GM18507 (cell line): ENCODE results near the gene MRPL23.

ENCODE experiments used
- DNase-seq: peaks from one replicate; pipeline ENCODE4 v3.0.0; 2011; ENCODE audit warnings: low read depth; ENCODE audit not compliant: insufficient read length; ENCODE audit errors: extremely low spot score
- FAIRE-seq: peaks from 2 replicates; lab custom pipeline; 2011; peaks lifted over from hg19 to GRCh38; lab: Jason Lieb, UNC

Gene MRPL23

DNA sequence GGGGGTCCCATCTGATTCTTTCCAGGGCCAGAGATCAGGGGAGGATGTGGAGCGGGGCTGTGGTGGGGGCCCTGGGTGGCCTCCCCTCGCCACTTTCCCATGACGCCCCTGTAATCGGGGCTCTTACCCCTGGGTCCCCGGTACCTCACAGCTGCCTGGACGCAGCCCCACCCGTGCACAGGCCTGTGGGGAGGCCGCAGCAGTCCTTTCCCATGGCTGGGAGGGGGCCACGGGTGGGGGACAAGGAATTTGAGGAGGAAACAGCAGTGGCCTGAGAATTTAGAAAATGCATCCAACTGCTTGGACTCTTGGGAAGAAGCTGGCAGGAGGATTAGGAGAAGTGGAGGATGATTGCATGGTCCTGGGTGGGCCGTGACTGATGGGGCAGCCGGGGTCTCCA, 32.5 kb downstream of the MRPL23 start:
- DNase-seq (no peak), FAIRE-seq (no peak)

DNA sequence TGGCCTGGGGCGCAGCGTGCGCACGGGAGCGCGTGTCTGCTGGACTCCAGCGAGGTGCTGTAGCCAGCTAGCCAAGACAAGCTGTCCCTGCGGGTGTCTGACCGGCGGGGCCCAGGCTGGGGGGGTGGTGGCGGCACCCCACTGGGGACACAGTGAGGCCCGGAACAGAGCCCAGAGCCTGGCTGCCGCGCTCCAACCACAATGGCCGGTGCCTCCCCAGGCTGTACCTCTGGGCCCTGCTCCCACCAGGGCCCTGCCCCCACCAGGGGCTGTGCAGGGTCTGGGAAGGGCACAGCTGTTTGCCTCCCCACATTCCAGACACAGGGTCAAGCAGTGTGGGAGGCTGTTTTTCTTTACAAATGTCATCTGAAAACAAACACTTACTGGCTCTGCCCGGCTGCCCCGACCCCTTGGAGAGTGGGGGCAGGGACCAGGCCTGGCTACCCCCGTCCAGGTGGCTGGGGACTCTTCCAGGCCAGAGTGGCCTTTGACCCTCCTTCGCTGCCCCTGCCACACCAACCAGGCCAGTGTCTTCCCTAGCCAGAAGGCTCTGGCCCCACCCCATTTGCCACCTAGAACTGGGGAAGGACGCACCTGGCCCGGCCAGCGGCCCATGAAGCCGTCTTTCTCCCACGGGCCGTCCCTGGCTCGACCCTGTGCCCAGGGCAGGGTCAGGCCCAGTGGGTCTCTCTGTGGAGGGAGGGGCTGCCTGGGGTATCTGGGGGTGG, 35.9 kb downstream of the MRPL23 start:
- DNase-seq: no peak
- FAIRE-seq: no peak

DNA sequence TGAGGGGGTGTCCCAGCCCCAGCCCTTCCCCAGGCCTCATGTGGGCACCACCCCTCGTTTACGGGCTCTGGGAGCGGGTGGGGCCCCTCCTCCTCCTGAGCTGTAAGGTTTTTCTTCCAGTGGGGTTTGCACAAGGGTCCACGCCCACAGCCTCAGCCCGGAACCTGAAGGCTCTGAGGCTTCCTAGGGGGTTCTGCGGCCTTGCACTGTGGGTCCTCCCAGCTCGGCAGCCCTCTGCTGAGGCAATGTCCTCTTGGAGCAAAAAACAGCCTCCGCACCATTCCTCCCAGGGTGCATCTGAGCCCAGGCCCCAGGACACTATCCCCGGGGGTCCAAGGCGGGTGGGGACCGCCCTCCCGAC, 36.4 kb downstream of the MRPL23 start:
- no peak for DNase-seq

DNA sequence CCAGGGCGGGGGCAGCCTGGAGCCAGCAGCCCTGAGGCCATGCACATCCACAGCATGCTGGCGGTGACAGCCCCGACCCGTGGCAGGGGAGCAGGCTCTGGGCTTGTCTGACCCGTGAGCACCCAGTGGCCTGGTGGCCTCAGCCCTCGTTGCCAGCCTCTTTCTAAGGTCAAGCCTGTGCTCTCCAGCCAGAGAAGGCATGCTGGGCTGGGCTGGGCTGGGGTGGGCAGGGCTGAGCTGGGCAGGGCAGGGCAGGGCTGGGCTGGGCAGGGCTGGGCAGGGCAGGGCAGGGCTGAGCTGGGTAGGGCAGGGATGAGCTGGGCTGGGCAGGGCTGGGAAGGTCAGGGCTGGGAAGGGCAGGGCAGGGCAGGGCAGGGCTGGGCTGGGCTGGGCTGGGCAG, 39.9 kb downstream of the MRPL23 start:
- FAIRE-seq (no peak), DNase-seq (no peak)

More for the DNA sequence above, 36.4 kb downstream of the MRPL23 start:
- no peak for FAIRE-seq

DNA sequence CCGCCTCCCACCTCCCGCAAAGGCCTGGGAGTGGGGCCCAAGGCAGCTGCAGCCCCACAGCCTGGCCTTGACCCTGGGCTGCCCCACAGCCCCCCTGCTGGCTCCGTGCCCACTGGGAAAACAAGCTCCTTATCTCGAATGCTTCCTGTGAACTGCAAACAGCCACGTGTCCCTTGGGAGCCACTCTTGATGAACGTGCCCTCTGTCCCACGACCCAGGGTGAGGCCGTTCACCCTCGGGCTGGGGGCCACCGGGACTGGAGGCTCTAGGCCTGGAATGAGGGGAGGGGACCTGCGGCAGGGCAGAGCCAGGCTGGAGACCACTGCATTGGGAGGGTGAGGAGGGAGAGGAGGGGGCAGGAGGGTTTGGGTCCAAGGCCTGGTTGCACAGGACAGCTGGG, 41.0 kb downstream of the MRPL23 start:
- FAIRE-seq (no peak), DNase-seq (no peak)

DNA sequence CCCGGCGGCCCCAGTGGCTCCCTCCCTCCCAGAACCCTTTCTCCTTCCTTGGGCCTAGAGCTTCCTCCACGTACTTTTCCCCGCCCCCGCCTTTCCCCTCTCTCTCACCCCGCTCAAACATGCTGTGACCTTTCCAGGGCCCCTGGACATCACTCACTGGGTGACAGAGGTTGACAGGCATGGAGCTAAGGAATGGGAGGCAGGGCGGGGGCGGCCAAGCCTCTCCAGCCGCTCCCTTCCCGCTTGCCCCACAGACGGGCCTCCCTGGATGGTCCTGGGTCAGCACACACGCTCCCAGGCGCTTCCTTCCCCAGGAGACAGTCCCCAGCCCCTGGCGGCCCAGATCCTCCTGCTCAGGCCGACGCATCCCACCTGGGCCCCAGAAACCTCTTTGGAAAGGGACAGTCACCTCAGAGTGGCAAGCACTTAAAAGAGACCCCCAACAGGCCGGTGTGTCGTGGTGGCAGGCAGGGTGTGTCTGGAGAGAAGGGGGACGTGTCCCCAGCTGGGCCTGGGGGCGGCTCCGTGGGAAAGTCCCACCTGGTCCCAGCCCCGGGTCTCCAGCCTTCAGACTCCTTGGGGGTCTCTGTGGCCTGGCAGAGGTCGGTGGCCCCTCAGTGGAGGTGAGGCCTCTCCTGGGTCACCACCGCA, 41.7 kb downstream of the MRPL23 start:
- DNase-seq (no peak), FAIRE-seq (no peak)

DNA sequence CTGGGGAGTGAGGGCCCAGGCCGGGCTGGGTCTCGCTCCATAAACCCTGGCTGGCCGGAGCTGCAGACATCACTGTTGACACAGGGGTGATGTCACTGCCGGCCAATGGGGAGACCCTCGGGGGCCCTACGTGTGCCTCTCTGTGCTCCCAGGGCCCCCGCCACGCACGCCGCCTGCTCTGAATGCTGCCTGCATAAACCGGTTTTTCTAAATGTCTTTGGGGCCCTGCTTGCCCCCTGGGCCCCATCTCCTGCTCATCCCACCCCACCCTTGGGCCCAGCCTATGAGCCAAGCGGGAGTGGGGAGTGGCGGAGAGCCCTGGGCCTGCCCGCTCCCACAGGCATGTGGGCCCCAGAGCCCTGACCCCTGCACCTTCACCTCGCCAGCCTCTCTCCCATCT, 42.8 kb downstream of the MRPL23 start:
- FAIRE-seq: no peak
- no peak for DNase-seq

DNA sequence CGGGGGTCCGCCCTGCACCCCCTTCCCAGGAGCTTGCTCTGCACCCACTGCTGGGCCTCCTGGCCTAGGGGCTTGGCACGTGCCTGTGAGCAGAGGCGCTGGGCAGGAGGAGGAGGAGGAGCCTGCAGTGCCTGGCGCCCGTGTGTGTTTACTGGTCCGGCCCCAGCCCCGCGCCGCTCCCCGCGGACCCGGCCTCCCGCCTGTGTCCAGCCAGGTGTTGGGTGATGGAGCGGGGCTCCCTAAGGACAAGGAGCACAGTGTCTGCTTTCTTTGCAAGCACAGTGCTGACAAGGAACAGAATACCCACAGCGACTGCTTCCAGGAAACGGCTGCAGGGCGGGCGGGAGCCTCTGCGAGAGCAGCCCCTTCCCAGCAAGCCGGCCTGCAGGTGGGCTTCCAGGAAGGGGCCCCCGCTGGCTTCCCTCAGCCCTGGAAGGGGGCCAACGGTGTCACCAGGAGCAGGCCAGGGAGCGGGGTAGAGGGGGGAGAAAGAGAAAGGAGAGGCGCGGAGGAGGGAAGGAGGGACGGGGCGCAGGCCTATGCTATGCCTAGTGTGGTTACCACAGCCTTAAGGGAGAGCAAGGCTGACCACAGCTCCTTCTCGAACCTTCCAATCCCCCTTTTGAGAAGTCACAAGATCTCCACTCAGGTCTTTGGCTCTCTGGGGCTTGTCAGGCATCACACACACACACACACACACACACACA, 43.9 kb downstream of the MRPL23 start:
- DNase-seq (no peak), FAIRE-seq (no peak)

DNA sequence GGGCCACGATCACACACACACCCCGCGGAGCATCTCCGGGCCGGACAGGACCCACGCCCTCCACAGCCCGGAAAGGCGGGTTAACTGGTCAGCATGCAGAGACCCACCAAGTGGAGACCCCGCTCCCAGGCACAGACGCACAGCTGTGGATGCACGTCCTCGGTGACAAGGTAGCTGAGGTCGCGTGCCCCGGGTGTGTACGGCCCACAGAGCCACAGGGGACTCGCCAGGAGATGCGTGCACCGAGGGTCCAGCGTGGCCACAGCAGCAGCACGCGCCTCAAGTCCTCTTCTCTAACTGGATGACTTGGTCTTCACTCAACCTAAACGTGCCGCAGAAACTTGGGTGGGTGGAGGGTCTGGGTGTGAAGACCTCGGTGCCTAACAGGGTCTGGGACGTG, 45.0 kb downstream of the MRPL23 start:
- FAIRE-seq: no peak
- DNase-seq: no peak

DNA sequence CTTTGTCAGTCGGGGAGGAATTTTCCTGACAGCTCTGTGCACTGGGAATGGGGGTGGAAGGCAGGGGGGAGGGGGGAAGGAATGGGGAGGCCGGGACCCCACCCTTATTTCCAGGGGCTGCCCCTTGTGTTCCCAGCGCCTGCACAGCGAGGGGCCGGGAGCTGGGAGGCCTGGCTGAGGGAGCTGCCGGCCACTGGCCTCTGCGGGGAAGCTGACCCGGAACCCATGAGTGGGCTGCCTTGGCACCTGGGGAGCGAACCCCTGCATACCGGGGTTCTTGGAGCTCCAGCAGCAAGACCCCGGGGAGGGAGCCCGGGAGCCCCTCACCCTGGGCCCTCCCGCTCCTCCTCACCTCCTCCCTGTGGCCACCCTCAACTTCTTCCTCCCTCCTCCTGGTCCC, 47.0 kb downstream of the MRPL23 start:
- DNase-seq (no peak), FAIRE-seq (no peak)

DNA sequence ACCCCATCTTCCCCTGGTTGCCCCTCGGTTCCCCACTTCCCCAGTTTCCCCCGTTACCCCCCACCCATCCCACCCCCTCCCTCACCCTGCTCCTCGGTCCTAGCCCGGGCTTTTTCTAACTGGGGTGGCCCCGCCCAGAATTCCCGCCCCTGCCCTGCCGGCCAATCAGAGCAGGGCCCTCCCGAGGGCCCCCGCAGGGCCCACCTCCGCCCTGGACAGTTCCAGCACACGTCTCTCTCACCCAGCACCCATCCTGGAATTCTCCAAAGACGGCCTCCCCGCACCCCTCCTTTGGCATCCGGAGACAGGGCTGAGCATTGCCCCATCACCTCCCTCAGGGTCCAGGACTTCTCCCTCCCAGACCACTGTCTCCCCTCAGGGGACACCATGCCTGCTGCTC, 50.6 kb downstream of the MRPL23 start, which contains the start of gene H19:
Gene H19, minus strand, starts transcription at position 88 of the 400 bp plus-strand sequence.
- DNase-seq (no peak), FAIRE-seq (no peak)

DNA sequence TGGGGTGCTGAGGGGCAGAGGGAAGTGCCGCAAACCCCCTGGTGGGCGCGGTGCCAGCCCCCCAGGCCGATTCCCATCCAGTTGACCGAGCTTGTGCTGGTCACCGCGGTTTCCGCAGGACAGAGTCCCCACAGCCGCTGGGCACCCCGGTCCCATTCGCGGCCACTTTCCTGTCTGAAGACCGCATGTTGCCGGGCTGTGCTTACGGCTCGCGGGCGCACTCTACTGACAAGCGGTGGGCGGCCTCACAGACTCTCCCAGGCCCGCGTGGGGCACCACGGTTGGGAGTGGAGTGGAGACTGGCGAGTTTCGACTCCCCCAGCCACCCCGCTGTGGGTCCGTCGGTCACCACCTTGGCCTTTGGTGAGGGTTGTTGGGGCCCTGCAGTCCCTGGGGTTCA, 51.2 kb downstream of the MRPL23 start:
- FAIRE-seq (no peak), DNase-seq (no peak)

DNA sequence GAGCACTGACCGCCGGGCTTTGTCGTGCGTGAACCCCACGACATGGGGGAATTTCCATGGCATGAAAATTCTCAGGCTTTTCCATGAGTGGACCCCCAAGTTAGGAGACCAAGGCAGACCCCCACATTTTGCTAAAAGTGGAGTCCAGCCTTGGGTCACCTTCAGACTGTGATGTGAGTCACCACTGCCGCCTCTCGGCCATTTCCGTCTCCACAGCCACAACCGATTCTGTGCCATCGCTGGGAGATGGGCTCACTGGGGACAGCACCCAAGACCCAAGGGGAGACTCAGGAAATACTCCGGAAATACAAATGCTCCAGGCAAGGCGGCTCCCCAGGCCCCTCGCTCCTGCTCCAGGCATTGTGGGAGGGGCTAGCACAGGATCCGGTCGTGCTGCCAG, 51.7 kb downstream of the MRPL23 start:
- DNase-seq (no peak), FAIRE-seq (no peak)

DNA sequence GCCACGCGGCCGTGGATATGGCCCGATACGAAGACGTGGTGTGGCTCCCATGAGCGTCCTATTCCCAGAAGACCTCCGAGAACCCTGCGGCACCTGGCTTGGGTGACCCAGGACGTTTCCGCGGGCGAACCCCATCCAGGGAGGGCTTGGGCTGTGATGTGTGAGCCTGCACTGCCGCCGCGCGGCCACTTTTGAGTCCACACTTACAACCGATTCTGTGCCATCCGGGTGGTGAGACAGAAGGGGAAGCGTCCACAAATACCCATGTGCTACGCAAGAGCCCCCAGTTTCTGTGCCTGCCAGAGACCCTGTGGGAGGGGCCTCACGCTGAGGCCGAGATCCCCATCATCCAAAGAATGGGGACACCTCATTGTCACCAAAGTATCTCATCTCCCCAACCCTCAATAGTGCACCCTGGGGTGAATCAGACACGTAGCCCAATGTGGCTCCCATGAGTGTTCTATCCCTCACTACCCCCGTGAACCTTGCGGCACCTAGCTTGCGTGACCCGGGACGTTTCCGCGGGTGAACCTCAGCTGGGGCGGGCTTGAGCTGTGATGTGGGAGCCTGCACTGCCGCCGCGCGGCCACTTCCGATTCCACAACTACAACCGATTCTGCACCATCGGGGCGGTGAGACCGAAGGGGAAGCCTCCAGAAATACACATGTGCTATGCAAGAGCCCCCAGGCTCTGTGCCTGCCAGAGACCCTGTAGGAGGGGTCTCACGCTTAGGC, 55.1 kb downstream of the MRPL23 start:
- no peak for DNase-seq
- FAIRE-seq: peak; percentile 50

DNA sequence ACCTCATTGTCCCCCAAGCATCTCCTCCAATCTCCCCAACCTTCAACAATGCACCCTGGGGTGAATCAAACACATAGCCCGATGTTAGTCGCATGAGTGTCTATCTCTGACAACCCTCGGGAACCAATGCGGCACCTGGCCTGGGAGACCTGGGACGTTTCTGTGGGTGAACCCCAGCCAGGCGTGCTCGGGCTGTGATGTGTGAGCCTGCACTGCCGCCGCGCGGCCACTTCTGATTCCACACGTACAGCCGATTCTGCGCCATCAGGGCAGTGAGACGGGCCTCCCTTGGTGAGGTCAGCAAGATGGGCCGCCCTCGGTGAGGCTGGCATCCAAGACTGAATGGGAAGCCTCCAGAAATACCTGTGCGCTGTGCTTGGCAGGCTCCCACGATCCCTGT, 55.7 kb downstream of the MRPL23 start:
- DNase-seq: no peak
- FAIRE-seq: no peak

DNA sequence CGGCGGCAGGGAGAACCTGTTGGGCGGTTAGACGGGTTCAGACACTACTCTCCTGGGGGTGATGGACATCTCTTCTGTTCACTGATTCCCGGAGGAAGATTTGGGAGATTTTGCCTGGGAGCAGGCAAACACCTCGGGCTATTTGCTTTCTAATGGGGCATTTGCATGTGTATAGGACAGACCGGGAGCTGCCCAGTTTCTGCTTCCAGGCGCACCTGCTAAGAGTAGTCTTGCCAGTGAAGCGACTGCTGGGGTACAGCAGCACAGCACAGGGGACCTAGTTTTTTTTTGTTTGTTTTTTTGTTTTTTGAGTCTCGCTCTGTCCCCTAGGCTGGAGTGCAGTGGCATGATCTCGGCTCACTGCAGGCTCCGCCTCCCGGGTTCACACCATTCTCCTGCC, 57.3 kb downstream of the MRPL23 start:
- DNase-seq (no peak), FAIRE-seq (no peak)
